Measurements from ENCODE around the gene CT45A9.
"Not testable (repeated sequence)": the region's sequence is repeated elsewhere in the genome, so short reads cannot be mapped to it uniquely, and the experiment has no call there.

CT45A9 gene, protein sequence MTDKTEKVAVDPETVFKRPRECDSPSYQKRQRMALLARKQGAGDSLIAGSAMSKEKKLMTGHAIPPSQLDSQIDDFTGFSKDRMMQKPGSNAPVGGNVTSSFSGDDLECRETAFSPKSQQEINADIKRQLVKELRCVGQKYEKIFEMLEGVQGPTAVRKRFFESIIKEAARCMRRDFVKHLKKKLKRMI

DNA sequence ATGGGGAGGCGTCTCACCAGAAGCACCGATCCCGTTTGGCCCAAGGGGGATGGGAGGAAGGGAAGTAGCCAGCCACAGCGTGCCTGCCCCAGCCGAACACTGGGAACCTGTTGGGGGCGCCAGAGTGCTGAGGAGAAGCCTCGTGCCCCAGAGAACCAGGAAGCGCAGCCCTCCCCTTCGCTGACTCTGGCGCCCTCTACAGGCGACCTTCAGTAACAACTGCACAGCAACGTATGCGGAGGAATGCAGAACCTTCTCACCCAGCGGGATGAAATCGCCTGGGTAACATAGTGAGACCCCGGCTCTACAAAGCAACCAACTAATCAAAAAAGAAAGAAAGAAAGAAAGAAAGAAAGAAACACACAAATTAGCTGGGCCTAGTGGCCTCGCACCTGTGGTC, at the start of gene CT45A9:
TSS of gene CT45A9 (minus strand) at position 101 of the 400 bp plus-strand sequence. CDS start 3,751 bp downstream, outside the sequence.
- DNase-seq (ENCODE audit: low spot score) = not testable (repeated sequence)

DNA sequence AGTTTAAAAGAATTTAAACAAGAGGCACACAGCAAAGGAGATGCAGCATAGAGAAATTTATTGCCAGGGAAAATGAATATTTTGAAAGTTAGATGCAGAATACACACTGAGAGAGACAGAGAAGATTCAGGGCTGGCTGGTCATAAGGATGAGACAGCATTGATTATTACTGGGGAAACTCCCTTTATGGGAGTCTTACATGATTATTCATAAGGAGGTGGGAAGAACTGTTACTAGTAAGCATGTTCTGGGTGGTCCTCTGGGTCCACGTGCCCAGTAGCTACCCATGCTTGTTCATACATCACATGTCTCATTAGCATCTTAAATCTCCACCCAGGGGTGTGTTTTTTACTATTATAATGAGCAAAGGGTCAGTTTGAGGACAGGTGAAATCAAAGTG, 48.9 kb upstream of the CT45A9 start:
- DNase-seq (ENCODE audit: low spot score) = not testable (repeated sequence)

DNA sequence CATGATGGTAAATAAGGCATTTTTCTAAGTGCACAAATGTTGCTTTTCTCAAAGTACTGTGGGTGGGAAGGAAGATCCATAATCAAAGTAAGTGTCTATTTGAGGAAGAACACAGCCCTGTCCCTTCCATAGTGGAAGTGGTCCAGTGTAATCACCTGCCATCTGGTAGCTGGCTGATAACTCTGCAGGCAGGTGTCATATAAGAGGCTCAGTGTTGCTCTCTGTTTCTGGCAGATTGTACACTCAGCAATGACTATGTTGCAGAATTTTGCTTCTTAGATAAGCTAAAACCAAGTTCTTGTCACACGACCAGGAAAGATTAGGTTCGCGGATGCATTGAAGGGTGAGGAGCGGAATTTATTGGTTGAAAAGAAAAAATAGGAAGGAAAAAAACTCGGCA, 42.8 kb upstream of the CT45A9 start:
- no peak for DNase-seq (ENCODE audit: low spot score)

DNA sequence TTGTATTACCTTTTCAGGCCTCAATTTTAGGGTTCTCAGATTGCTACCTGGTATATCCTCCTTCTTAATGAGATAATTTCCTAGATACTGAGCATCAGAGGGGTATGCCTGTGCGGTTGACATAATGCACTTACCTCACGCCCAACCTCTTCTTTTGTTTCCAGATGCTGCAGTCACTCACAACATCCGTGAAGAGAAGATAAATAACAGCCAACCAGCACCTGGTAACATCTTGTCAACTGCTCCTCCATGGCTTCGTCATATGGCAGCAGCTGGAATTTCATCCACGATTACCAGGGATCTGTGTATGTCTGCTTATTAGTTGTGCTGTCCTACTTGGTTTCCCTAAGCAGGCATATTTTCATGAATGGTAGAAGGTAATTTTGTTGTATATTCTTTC, 38.6 kb upstream of the CT45A9 start:
- no peak for DNase-seq (ENCODE audit: low spot score)

DNA sequence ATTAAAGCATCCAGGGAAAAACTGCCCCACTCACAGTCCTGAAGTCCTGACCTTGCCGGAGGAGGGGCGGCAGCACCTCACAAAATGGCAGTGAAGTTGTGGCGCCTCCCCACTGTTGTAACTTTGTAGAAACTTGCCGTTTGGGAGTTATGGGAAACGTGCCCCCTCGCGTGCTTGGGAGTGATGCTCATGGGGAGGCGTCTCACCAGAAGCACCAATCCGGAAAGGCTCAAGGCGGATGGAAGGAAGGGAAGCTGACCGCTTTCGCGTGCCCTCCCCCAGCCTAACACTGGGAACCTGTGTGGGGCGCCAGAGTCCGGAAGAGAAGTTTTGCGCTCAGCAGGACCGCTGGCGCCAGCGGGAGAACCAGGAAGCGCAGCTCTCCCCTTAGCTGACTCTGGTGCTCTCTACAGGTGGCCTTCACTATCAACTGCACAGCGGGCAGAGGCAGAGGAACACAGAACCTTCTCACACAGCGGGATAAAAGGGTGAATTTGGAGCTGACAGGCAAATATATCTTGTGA, 21.7 kb upstream of the CT45A9 start, which contains the start of the genes CT45A10 and SAGE1:
TSS of gene CT45A10 (minus strand) at position 151 of the 524 bp plus-strand sequence. CDS start 8,100 bp downstream, outside the sequence.
TSS of gene SAGE1 (plus strand) at position 423 of the 524 bp plus-strand sequence. CDS start 2,527 bp downstream, outside the sequence.
- DNase-seq (ENCODE audit: low spot score) = no peak

DNA sequence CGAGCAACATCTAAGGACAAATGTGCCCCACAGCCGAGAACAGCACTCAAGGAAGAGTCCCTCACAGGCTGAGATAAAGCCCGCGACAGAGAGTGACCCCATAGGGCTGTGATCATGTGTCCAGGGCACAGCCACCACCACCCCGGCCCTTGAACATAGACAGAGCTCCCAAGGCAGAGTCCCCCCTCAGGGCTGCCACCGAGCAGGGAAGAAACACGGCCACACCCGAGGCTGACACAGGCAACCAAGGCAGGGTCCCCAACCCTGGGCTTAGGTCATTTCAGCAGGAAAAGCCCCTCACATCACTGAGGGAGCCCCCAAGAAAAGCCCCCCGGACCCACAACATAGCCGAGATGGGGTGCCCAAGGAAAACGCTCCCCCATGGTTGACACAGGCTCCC, 21.2 kb upstream of the CT45A9 start:
- no peak for DNase-seq (ENCODE audit: low spot score)

DNA sequence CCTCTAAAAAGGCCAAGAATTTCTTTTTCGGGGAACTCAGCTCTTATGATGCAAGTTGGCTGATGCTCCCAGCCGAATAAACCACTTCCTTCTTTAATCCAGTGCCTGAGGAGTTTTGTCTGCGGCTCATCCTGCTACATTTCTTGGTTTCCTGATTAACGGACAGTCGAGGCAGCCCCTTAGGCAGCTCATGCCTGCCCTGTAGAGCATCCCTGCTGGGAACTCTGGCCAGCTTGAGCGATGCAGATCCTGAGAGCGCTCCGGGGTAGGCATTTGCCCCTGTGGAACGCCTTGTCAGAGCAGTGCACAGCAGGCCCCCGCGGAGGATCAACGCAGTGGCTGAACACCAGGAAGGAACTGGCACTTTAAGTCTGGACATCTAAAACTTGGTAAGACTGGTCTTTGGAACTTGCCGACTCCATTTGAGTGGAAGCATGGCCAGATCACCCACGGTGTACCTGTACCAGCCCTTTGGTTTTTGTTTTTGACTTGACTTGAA, 18.5 kb upstream of the CT45A9 start:
- DNase-seq (ENCODE audit: low spot score) = no peak

DNA sequence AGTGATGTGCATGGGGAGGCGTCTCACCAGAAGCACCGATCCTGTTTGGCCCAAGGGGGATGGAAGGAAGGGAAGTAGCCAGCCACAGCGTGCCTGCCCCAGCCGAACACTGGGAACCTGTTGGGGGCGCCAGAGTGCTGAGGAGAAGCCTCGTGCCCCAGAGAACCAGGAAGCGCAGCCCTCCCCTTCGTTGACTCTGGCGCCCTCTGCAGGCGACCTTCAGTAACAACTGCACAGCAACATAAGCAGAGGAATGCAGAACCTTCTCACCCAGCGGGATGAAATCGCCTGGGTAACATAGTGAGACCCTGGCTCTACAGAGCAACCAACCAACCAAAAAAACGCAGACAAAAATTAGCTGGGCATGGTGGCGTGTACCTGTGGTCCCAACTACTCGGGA, 17.4 kb upstream of the CT45A9 start:
- DNase-seq (ENCODE audit: low spot score) = not testable (repeated sequence)

DNA sequence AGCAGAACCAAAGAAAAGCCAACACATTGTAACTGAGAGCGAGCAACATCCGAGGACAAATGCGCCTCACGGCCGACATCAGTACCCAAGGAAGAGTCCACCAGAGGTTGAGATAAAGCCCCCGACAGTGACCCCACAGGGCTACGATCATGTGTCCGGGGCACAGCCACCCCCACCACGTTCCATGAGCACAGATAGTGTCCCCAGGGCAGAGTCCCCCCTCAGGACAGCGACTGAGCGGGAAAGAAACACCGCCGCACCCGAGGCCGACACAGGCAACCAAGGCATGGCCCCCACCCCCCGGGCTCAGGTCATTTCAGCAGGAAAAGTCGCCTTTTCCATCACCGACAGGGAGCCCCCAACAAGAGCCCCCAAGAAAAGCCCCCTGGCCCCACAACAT, 16.6 kb upstream of the CT45A9 start:
- not testable (repeated sequence) for DNase-seq (ENCODE audit: low spot score)

DNA sequence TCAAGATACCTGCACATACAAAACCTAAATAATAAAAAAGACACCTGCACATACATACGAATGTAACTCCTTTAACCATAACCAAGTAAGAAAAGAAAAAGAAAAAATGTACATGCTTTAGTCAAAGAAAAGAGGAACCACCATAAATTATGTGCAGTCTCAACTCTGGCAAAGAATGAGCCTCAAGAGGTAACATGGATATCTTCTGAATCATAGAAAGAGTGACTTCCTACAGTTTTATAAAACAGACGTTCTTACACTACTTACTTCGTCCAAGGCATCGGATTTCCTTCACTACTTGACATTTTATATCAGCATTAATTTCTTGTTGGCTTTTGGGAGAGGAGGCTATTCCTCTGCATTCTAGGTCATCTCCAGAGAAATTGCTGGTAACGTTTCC, 11.1 kb upstream of the CT45A9 start:
- not testable (repeated sequence) for DNase-seq (ENCODE audit: low spot score)

DNA sequence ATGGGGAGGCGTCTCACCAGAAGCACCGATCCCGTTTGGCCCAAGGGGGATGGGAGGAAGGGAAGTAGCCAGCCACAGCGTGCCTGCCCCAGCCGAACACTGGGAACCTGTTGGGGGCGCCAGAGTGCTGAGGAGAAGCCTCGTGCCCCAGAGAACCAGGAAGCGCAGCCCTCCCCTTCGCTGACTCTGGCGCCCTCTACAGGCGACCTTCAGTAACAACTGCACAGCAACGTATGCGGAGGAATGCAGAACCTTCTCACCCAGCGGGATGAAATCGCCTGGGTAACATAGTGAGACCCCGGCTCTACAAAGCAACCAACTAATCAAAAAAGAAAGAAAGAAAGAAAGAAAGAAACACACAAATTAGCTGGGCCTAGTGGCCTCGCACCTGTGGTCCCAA, 17.2 kb downstream of the CT45A9 start, which contains the start of gene CT45A8:
TSS of gene CT45A8 (minus strand) at position 101 of the 400 bp plus-strand sequence. CDS start 3,755 bp downstream, outside the sequence.
- DNase-seq (ENCODE audit: low spot score) = not testable (repeated sequence)

DNA sequence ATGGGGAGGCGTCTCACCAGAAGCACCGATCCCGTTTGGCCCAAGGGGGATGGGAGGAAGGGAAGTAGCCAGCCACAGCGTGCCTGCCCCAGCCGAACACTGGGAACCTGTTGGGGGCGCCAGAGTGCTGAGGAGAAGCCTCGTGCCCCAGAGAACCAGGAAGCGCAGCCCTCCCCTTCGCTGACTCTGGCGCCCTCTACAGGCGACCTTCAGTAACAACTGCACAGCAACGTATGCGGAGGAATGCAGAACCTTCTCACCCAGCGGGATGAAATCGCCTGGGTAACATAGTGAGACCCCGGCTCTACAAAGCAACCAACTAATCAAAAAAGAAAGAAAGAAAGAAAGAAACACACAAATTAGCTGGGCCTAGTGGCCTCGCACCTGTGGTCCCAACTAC, 34.4 kb downstream of the CT45A9 start, which contains the start of gene CT45A7:
TSS of gene CT45A7 (minus strand) at position 101 of the 400 bp plus-strand sequence. CDS start 3,747 bp downstream, outside the sequence.
- DNase-seq (ENCODE audit: low spot score) = not testable (repeated sequence)

DNA sequence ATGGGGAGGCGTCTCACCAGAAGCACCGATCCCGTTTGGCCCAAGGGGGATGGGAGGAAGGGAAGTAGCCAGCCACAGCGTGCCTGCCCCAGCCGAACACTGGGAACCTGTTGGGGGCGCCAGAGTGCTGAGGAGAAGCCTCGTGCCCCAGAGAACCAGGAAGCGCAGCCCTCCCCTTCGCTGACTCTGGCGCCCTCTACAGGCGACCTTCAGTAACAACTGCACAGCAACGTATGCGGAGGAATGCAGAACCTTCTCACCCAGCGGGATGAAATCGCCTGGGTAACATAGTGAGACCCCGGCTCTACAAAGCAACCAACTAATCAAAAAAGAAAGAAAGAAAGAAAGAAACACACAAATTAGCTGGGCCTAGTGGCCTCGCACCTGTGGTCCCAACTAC, 51.7 kb downstream of the CT45A9 start, which contains the start of gene CT45A2:
TSS of gene CT45A2 (minus strand) at position 101 of the 400 bp plus-strand sequence. CDS start 3,747 bp downstream, outside the sequence.
- not testable (repeated sequence) for DNase-seq (ENCODE audit: low spot score)
